WTC11 (cell line): Measurements from ENCODE around the gene PDE6G.

Experiments
- ATF2 ChIP-seq: sonication (generic); formaldehyde crosslinking; IDR thresholded peaks from 2 replicates; pipeline ENCODE4 v1.8.1; 2022; ENCODE audit warnings: low read depth, missing genetic modification reagents, borderline replicate concordance
- CTCF ChIP-seq: fragments of 200-600 bp; IDR thresholded peaks from 2 replicates; pipeline ENCODE4 v1.8.0; 2022; ENCODE audit warnings: antibody characterized with exemption
- E2F4 ChIP-seq: sonication (generic); formaldehyde crosslinking; IDR thresholded peaks from 2 replicates; pipeline ENCODE4 v1.8.1; 2022; ENCODE audit warnings: low read depth, mild to moderate bottlenecking, moderate library complexity, missing genetic modification reagents, borderline replicate concordance
- FOXK1 ChIP-seq: sonication (generic); formaldehyde crosslinking; IDR thresholded peaks from 2 replicates; pipeline ENCODE4 v1.8.0; 2022; ENCODE audit warnings: mild to moderate bottlenecking, moderate library complexity, missing genetic modification reagents
- FOXP4 ChIP-seq: sonication (generic); formaldehyde crosslinking; IDR thresholded peaks from 2 replicates; pipeline ENCODE4 v1.8.0; 2022; ENCODE audit warnings: mild to moderate bottlenecking, missing genetic modification reagents
- GABPB1 ChIP-seq: sonication (generic); formaldehyde crosslinking; IDR thresholded peaks from 2 replicates; pipeline ENCODE4 v1.8.1; 2023; ENCODE audit warnings: mild to moderate bottlenecking, missing genetic modification reagents
- MAX ChIP-seq: sonication (generic); formaldehyde crosslinking; IDR thresholded peaks from 2 replicates; pipeline ENCODE4 v1.8.0; 2022; ENCODE audit warnings: mild to moderate bottlenecking, missing genetic modification reagents
- ZNF121 ChIP-seq: sonication (generic); formaldehyde crosslinking; IDR thresholded peaks from 2 replicates; pipeline ENCODE4 v1.8.0; 2023; ENCODE audit warnings: missing genetic modification reagents
- ZNF263 ChIP-seq: sonication (generic); formaldehyde crosslinking; IDR thresholded peaks from 2 replicates; pipeline ENCODE4 v1.8.1; 2022; ENCODE audit warnings: low read depth, mild to moderate bottlenecking, moderate library complexity, missing genetic modification reagents

- TF ChIP-seq GABPB1 (CRISPR knock-in tag) (no peak), CTCF (no peak), FOXP4 (CRISPR knock-in tag) (no peak), ZNF121 (CRISPR knock-in tag) (no peak), ATF2 (CRISPR knock-in tag) (no peak), ZNF263 (no peak), E2F4 (CRISPR knock-in tag) (no peak), FOXK1 (CRISPR knock-in tag) (no peak), MAX (CRISPR knock-in tag) (no peak)
Measured at GRCh38 chr17:81635973-81636504, 20.3 kb downstream of the PDE6G start.
